Measurements from ENCODE around the gene MAGEF1.

The MAGEF1 gene, protein sequence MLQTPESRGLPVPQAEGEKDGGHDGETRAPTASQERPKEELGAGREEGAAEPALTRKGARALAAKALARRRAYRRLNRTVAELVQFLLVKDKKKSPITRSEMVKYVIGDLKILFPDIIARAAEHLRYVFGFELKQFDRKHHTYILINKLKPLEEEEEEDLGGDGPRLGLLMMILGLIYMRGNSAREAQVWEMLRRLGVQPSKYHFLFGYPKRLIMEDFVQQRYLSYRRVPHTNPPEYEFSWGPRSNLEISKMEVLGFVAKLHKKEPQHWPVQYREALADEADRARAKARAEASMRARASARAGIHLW

DNA sequence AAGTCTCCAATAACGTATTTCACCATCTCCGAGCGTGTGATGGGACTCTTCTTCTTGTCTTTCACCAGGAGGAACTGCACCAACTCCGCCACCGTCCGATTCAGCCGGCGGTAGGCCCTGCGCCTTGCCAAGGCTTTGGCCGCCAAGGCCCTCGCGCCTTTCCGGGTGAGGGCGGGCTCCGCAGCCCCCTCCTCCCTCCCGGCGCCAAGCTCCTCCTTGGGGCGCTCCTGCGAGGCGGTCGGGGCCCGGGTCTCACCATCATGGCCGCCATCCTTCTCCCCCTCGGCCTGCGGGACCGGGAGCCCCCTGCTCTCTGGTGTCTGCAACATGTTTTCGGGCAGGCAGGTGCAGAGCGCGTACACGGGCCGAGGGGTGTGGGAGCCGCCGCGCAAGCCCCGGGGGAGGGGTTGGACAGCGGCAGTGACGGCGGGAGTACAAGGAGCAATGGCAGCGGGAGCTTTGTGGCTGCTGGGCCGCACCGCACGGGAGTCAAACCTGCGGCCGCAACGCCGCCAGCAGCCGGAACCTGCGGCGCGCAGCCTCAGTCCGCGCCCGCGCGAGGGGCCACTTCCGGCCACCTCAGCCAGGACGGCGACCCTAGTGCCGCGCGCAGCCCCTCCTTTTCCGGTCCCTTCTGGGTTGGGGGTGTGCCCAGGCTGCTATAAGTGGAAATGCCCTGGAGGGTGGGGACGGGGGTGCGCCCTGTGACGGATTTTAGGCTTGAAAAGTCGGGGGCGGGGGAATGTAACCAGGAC lies at the start of gene MAGEF1:
MAGEF1 (minus strand) TSS at position 572 of the 755 bp plus-strand sequence; CDS start at position 329, 243 bp downstream.
- peak; percentile 81 for DNase-seq (ENCODE audit: low spot score)

DNA sequence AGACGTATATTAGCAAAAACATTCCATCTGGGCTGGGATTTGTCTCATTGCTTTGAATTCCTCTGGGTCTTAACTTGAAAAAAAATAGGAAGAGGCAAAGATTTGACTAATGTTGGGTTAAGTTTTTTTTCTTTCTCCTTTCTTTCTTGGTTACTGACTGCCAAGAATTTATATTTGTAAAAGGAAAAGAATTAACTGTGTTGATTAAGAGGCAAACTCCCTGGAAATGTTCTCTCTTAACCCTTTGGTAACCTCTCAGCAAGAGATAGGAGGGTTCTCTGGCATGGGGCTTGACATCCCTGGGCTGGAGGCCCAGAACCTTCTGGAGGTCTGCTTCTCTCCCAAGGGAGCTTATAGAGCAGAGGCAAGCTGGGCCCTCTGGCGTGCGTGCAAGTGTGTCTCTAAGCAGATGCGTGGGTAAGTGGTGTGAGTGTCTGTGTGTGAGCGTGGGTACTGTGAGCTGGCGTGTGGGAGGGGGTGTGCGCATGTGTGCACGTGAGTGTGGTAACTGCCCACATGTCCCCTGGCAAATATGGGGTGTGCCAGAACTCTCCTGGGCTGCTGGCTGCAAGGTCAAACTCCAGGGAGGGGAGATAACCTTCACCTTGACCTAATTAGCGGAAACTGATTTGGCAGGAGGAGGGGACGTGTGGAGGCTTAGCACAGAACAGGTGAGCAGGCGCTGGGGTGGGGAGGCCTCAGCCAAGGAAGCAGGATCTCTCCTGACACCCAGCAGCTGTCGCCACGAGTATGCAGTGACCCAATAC lies 49.4 kb upstream of the MAGEF1 start:
- no peak for DNase-seq (ENCODE audit: low spot score)

DNA sequence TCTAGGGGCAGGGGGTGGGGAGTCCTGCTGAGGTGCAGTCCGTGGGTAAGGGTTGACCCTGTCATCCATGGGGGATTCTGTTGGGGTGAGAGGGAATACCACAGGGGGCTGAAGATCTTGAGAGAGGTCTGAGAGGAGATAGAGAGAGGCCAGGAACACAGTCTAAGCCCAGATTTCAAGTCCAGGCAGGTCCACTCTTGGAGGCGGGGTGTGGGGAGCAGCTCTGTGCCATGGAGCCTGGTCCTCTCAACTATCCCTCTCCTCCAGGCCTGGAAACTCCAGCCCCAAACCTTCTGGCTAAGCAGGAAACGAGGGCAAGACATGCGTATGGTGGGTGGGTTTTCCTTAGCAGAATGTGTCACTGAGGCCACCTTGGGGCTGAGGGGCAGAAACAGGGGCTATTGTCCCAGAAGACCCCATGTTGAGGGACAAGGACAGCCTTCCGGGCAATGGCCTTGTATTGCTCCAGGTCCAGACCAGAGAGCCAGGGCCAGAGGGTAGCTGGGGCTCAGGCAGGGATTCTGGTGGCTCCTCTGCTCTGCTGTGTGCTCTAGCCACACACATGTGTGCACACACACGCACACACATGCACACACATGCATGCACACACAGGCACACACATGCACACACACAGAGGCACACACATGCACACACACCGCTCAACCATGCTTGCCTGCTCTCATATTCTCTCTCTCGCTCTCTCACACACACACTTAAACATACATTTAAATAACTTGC lies 48.6 kb upstream of the MAGEF1 start:
- no peak for DNase-seq (ENCODE audit: low spot score)

DNA sequence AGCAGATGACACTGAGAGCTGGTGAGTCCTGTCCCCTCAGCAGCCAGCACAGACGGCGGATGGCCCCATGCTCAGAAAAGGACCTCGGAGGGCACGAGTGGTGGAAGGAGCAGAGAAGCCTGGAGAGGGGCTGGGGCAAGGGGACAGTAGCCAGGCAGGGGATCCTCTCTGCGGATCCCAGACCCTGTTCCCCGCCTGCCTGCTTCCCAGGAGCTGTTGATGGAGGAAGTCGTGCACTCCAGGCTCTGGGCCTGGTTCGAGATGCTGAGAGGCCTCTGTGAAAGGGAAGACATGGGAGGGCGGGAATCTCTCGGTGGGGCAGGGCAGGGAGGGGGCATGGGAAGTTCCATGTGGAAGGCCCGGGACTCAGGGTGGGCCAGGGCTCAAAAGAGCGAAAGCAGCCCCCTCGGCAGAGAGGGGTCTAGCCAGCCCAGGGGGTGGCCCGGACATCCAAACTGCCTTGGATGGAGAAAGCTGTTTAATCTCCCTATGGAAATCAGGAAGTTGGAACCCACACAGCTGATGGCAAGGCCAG lies 47.9 kb upstream of the MAGEF1 start:
- DNase-seq (ENCODE audit: low spot score), result no peak

DNA sequence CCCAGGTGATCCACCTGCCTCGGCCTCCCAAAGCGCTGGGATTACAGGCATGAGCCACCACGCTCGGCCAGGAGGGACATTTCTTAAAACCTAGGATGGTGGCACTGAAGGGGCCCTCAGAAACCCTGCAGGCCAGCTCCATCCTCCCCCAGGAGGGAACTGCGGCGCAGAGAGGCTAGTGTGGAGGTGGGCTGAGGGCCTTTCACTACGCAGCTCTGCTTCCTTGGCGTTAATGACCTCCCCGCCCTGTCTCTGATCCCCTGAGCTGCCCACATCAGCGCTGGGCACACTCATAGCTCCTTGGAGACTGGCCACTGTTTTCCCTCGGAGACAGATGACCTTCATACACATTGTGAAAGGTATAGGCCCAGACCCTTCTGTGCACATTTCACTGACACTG lies 46.2 kb upstream of the MAGEF1 start:
- DNase-seq (ENCODE audit: low spot score), result no peak

DNA sequence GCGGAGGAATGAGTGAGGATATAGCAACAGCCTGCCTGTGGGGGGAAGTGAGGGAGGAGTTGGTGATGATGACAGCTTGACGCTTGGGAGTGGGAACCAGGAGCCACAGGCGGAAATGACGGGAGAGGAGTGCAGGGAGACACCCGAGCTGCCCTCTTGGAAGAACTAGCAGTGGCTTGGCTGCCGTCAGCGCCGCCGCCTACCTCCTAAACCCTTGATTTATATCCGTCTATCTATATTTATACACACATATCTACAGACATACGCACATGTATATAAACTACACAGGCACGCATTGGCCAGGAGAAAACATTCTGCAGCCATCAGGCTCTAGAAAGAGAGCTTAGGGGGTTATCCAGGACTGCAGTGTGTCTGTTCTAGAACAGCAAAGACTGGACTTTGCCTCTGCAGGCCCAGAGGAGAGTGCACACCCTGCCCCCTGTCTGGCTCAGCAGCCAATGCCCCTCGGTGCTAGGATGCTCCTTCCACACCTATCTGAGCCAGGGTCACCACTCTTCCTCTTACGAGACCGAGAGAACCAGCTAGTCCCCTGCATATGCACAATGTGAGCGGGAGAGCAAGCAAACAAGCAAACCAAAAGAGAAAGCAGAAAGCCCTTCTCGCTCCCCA lies 45.3 kb upstream of the MAGEF1 start:
- peak; percentile 20 for DNase-seq (ENCODE audit: low spot score)

DNA sequence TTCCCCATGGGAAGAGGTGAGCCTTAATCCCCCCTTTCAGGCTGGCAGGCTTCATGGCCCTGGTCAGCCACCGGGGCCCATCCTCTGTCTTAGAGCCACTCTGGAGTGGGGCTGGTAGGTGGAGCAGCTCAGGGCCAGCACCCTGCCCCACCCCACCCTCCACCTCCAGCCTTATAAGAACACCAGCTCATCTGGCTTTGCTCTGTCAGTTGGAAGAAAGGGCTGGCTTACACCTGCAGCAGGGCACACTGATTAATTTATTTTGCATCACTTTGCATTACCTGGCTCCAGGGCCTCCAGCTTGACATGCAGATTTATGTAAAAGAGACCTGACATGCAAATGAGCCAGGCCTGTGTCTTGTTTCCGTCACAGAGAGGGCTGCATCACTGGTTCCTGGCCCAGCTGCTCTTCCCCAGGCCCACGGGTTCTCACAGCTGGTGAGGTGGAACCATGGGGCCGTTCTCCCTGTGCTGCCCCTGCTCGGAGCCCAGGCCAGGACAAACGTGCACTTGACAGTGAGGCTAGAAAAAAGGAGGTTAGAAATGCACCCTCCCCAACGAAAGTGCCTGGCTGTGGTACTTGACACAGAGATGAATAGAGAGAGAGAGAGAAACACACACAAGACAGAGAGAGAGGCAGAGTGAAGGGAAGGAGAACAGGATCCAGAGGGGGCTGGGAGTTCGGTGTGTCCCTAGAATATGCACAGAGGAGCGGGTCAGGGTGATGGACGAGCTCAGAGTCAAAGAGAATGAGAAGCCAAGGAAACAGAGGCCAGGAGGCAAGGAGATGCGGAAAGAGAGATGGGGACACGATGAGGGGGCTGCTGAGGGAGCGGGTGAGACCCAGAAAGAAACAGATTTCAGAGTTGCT lies 44.5 kb upstream of the MAGEF1 start:
- DNase-seq (ENCODE audit: low spot score), result peak; percentile 84

DNA sequence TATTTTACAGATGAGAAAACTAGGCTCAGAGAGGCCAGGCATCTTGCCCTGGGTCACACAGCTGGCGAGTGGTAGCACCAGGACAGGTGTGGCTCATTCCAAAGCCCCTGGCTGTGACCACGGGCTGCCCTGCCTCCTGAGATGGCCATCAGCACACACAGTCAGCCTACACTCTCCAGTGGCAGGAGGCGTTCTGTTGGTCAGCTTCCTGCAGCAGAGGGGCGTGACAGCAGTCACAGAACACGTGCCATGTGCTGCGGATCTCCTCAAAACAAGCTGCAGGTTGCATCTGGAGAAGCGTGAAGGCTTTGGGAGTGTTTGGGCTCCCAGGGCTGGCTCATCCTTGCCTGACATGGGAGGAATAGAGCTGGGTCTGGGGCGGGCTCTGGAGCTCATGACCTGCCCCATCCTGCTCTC lies 43.5 kb upstream of the MAGEF1 start:
- DNase-seq (ENCODE audit: low spot score), result no peak

DNA sequence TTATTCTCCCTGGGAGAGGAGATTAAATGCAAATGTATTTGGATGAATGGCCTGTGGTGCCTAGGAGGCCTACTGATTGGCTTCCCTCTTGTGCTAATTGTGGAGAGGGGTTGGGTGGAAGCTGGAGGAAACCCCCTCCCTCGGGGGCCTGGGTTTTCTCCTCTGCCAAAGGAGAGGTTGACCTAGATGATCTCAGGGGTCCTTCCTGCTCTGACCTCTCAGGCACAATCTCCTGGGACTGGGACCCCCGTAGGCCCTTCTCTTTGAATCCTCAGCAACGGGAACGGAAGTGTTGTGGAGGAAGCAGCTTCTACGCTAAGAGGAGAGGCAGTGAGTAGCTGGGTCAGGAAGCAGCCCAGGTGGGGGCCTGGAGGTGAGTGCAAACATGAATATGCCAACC lies 40.5 kb upstream of the MAGEF1 start:
- no peak for DNase-seq (ENCODE audit: low spot score)

DNA sequence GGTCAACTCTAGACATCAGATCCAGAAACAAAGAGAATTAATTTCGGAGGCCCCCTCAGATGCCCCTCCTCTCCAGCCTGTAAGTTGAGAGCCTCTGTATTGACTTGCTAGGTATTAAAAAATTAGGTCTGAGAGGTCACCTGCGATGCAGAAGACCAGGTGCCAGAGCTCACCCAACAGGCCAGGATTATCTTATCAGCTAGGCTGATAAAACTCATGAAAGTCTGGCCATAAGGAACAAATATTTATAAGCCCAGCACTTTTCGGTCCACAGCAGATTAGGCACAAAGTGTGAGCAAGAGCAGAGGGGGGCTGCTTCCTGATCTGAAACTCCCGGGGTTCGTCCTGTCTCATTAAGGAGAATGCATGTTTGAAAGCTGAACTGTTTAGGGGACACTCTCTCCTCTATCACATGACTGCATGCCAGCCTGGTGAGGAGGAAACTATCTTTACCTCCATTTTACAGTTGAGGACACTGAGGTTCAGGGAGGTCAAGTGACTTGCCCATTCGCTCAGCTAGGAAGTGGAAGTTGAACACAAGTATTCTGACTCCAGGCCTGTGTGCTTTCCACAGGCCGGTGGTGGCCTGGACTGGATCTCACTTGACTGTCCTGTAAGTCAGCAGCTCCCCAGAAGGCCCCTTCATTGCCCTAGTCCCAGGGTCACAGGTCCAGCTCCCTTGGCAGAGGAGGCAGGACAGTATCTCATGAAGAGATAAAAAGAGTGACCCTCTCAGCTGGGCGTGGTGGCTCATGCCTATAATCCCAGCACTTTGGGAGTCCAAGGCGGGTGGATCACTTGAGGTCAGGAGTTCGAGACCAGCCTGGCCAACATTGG lies 39.6 kb upstream of the MAGEF1 start:
- no peak for DNase-seq (ENCODE audit: low spot score)

DNA sequence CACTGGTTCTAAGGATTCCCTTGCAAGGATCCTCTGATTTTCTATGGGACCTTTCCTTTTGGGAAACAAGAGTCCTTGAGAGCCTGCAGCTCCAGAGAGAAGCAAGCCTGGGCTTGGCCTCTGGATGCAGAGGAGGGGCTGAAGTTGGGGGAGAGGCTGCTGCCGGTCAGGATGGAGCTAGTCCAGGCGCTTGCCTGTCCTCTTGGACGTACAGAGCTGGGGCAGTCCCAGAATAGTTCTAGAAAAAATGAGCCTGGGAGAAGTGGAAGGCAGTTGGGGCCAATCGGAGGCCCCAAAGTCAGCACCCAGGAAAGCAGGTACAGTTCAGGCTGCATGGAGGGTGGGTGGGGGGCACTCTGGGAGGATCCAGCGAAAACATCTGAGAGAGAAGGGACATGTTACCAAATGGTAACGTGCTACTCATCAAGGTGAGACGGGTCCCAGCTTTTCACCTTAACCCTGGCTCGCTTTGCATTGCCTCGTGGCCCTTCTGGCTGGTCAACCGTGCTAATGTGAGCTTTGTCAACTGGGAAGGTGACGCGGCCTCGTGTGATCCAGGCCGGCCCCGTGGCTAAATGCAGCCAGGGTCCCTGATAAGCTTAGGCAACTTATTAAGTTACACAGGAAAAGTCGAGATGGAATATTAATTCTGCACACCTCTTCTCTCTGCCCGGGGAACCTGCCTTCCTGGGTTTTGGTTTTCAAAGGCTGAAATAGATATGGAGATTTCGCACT lies 38.7 kb upstream of the MAGEF1 start:
- no peak for DNase-seq (ENCODE audit: low spot score)

DNA sequence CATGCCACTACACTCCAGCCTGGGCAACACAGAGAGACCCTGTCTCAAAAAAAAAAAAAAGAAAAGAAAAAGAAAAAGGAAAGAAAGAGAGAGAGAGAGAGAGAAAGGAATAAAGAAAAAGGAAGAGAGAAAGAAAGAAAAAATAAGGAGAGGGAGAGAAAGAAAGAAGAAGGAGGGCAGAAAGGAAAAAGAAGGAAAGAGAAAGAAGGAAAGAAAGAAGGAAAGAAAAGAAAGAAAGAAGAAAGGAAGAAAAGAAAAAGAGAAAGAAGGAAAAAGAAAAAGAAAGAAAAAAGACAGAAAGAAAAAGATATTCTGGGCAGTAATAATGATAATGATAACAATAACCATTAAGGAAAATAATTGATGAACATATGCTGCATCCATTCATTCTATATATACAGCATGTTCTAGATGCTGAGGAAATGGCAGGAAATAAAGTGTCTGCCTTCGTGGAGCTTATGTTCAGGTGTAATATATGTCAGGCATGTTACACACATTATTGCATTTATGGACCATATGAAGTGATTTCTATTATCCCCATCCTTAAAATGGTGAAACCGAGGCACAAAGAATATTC lies 37.4 kb upstream of the MAGEF1 start:
- no peak for DNase-seq (ENCODE audit: low spot score)

DNA sequence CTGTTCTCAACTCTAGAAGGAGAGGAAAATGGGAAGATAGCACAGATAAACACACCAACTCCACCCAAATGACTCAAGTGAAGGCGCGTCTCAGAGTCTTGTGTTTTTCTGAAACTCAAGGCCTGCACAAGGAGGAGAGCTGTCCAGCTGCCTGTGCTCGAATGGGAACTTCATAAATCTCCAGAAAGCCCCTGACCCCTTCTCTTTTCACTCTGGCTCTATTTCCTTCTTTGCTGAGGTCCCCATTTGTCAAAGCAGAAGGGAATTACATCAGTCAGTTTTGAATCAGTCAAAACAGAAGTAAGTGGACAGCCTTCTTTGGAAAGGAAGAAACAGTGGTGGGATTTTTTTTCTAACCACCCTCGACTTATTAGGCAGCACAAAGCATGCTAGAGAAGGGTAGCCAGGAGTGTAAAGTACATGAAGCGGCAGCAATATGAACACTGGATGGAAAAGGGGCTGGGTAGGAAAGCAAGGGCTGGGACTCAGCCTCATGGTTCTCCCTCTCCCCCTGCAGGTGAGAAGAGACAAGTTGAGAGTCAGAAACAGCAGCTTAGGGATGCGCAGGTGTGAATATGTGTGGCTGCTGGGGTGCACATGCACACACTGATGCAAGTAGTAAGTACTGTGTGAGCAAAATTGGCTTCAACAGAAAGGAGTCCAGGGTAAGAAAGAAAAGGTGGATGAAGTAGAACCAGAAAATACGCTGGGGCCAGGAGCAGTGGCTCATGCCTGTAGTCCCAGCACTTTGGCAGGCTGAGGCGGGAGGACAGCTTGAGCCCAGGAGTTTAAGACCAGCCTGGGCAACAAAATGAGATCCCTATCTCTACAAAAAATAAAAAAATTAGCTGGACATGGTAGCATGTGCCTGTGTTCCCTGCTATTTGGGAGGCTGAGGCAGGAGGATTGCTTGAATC lies 36.6 kb upstream of the MAGEF1 start:
- peak; percentile 30 for DNase-seq (ENCODE audit: low spot score)

DNA sequence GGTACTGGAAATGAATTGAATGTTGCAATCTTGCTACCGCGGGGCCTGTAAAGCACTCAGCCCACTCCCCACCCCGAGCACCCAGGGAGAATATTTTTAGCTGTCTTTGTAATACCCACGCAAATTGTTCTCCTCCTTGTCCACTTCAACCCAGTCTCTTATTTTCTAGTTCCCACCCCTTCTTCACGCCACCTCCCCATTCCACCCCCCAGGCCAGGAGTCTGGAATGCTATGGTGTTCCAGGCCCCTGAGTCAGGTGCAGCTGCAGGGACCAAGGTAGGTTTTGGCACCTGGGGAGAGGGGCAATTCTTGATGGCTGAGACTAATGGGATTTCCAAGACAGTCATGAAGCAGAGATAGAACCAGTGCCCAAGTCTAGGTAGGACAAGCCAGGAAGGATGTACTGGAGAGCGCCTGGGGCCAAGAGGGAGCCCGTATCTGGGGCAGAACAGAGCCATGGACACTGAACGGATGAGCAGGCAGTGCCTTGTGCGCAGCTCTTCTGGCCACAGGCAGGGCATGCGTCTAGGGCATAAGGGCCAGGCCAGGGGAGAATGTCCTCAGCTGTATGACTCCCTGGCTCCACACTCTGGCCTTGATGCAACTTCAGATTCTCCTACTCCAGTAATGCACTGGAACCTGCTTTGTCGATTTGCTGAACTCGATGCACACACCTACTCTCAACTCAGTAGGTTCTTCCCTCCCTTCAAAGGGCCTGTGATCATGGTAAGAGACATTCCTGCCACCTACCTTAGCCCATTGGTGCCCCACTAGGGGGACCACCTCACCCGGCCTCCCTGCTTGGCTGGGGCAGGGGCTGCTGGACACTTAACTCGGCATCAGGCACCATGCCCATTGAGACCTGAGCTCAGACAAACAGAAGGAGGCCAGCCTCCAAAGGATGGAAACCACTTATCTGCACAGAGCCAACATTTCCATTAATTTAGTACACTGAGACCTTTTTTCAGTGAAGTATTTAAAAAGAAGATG lies 34.6 kb upstream of the MAGEF1 start:
- no peak for DNase-seq (ENCODE audit: low spot score)

DNA sequence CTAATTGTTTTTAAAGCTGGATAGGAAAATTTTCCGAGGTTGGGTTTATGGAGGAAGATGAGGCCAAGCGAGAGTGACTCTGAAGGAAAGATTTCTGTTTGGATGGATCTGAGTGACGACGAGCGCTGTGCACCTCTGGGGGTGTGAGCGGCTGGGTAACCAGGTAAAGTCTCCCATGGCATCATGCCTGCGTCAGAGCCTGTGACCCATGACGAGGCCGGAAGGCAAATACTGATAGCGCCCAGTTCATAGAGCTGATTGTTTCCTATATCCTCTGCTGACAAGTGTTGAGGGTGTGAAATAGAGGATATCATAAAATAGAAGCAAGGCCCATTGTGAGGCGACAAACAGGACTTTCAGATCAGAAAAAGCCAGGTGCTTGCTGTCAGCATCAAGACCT lies 33.7 kb upstream of the MAGEF1 start:
- no peak for DNase-seq (ENCODE audit: low spot score)

DNA sequence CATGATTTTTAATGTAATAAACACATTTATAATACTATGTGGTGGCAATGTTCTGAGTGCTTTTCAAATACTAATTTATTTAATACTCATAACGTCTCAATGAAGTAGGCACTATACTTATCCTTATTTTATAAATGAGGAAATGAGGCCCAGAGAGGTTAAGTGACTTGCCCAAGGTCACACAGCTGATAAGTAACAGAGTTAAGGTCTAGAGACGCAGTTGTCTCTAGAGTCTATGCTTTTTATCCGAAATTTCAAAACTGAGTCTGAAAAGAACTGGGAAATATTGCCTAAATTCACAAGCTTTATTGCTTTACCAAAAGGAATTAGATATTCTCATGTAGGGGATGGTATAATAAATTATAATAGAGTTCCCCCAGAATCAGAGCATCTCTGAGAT lies 31.4 kb upstream of the MAGEF1 start:
- no peak for DNase-seq (ENCODE audit: low spot score)

Measured in NAMALWA (cell line).